GM13977 (cell line): ENCODE data around the gene CD6.

ENCODE experiments used
- DNase-seq: peaks from one replicate; pipeline ENCODE4 v3.0.0; 2012; ENCODE audit warnings: low spot score
- CTCF ChIP-seq: IDR thresholded peaks from 2 replicates; pipeline ENCODE4 v1.5.1; 2012; ENCODE audit warnings: mild to moderate bottlenecking, control low read depth; ENCODE audit not compliant: insufficient read depth; ENCODE audit errors: extremely low read depth, missing control alignments
- in situ Hi-C: fragments of 300-500 bp; cut with MboI; formaldehyde crosslinking; loops from one replicate; pipeline ENCODE4 v1.12.0; 2022; ENCODE audit warnings: low sequenced_read_pairs, low pct_unique_long_range_greater_than_20kb, mixed read lengths, inconsistent platforms; ENCODE audit not compliant: unreplicated experiment

Gene CD6

GRCh38 chr11:60994541-60995080, 23.1 kb downstream of the CD6 start:
- TF ChIP-seq CTCF = no peak
- DNase-seq = no peak

GRCh38 chr11:60995798-60996197, 24.3 kb downstream of the CD6 start:
- no peak for TF ChIP-seq CTCF
- in situ Hi-C loops = no loop called here
- no peak for DNase-seq

More at GRCh38 chr11:60994541-60995080, 23.1 kb downstream of the CD6 start:
- in situ Hi-C loops = no loop called here

GRCh38 chr11:60996381-60997138, 25.1 kb downstream of the CD6 start:
- no peak for TF ChIP-seq CTCF
- in situ Hi-C loops = no loop called here
- no peak for DNase-seq

GRCh38 chr11:61000426-61000825, 28.9 kb downstream of the CD6 start:
- DNase-seq = no peak
- in situ Hi-C loops = no loop called here
- no peak for TF ChIP-seq CTCF

- no peak for DNase-seq
- TF ChIP-seq CTCF = no peak
- in situ Hi-C loops = no loop called here
Observed at GRCh38 chr11:61001931-61002330, 30.5 kb downstream of the CD6 start.

GRCh38 chr11:61002598-61002997, 31.1 kb downstream of the CD6 start:
- no peak for DNase-seq
- TF ChIP-seq CTCF = no peak
- in situ Hi-C loops = no loop called here

- no peak for DNase-seq
- no peak for TF ChIP-seq CTCF
- in situ Hi-C loops = no loop called here
Observed at GRCh38 chr11:61004180-61004611, 32.7 kb downstream of the CD6 start.
